ENCODE measurements around the gene CFAP410.

Gene CFAP410

GRCh38 chr21:44326716-44327602, 12.2 kb downstream of the CFAP410 start:
- H3K4me3 ChIP-seq (ENCODE audit: low read depth, low read length), result no peak overlapping the region
- no peak for DNase-seq (ENCODE audit: low read depth, low spot score)
- in situ Hi-C loops (cut with HindIII; ENCODE audit: low sequenced_read_pairs), result no loop called here
- TF ChIP-seq CTCF (IDR thresholded peaks at IDR 0.05; ENCODE audit: low read depth, low read length), result no peak

GRCh38 chr21:44326272-44326647, 12.9 kb downstream of the CFAP410 start:
- in situ Hi-C loops (cut with HindIII; ENCODE audit: low sequenced_read_pairs), result no loop called here
- no peak overlapping the region for H3K4me3 ChIP-seq (ENCODE audit: low read depth, low read length)
- TF ChIP-seq CTCF (IDR thresholded peaks at IDR 0.05; ENCODE audit: low read depth, low read length), result no peak
- no peak for DNase-seq (ENCODE audit: low read depth, low spot score)

- no peak overlapping the region for H3K4me3 ChIP-seq (ENCODE audit: low read depth, low read length)
- in situ Hi-C loops (cut with HindIII; ENCODE audit: low sequenced_read_pairs), result no loop called here
- TF ChIP-seq CTCF (IDR thresholded peaks at IDR 0.05; ENCODE audit: low read depth, low read length), result no peak
- no peak for DNase-seq (ENCODE audit: low read depth, low spot score)
These were observed 13.6 kb downstream of the CFAP410 start for GRCh38 chr21:44325386-44326271.

- in situ Hi-C loops (cut with HindIII; ENCODE audit: low sequenced_read_pairs), result no loop called here
- no peak for TF ChIP-seq CTCF (IDR thresholded peaks at IDR 0.05; ENCODE audit: low read depth, low read length)
- H3K4me3 ChIP-seq (ENCODE audit: low read depth, low read length), result no peak overlapping the region
- DNase-seq (ENCODE audit: low read depth, low spot score), result no peak
These were observed 14.4 kb downstream of the CFAP410 start for GRCh38 chr21:44324854-44325107.

GRCh38 chr21:44324106-44324853, 14.9 kb downstream of the CFAP410 start:
- H3K4me3 ChIP-seq (ENCODE audit: low read depth, low read length), result no peak overlapping the region
- in situ Hi-C loops (cut with HindIII; ENCODE audit: low sequenced_read_pairs), result no loop called here
- TF ChIP-seq CTCF (IDR thresholded peaks at IDR 0.05; ENCODE audit: low read depth, low read length), result no peak
- no peak for DNase-seq (ENCODE audit: low read depth, low spot score)

GRCh38 chr21:44323591-44323990, 15.6 kb downstream of the CFAP410 start:
- H3K4me3 ChIP-seq (ENCODE audit: low read depth, low read length), result no peak overlapping the region
- no peak for DNase-seq (ENCODE audit: low read depth, low spot score)
- in situ Hi-C loops (cut with HindIII; ENCODE audit: low sequenced_read_pairs), result no loop called here
- no peak for TF ChIP-seq CTCF (IDR thresholded peaks at IDR 0.05; ENCODE audit: low read depth, low read length)
